ENCODE results near the gene ITM2B.

DNA sequence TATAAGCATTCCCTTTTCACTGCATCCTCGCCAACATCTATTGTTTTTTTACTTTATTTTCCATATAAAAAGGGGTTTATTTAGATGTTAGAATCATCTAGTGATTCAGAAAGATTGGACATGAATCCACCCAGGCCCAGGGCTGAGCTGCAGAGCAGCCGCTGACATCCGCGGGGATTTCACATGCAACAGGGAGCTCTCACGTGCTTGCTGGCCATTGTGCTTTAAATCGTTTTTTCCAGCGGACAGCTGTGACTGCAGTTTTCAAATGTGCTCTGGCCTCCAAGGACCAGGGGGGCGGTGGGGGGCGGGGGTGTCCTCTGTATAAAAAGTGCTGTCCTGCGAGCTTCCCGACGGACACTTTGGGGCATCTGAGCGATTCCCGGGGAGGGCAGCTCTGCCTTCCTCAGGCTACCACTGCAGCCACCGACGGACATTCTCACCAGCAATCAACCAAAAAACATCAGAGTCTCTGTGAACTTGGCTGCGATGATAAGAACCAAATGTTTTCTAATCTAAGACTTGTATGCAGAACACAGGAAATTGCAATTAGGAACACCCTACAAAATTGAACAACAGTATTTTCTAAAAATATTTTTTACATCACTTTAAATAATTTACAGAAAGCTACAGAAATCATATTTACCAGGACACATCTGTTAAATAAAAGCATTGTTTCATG lies 83.1 kb downstream of the ITM2B start:
- no peak for TF ChIP-seq POLR2A (IDR thresholded peaks at IDR 0.05)
- TF ChIP-seq, protein P1, sequence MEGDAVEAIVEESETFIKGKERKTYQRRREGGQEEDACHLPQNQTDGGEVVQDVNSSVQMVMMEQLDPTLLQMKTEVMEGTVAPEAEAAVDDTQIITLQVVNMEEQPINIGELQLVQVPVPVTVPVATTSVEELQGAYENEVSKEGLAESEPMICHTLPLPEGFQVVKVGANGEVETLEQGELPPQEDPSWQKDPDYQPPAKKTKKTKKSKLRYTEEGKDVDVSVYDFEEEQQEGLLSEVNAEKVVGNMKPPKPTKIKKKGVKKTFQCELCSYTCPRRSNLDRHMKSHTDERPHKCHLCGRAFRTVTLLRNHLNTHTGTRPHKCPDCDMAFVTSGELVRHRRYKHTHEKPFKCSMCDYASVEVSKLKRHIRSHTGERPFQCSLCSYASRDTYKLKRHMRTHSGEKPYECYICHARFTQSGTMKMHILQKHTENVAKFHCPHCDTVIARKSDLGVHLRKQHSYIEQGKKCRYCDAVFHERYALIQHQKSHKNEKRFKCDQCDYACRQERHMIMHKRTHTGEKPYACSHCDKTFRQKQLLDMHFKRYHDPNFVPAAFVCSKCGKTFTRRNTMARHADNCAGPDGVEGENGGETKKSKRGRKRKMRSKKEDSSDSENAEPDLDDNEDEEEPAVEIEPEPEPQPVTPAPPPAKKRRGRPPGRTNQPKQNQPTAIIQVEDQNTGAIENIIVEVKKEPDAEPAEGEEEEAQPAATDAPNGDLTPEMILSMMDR (IDR thresholded peaks at IDR 0.05): no peak

Data from adrenal gland (tissue), 5 donors.